Mammary epithelial cell (primary cell): ENCODE measurements around the gene NAGS.

Experiments used
- EZH2 ChIP-seq: IDR thresholded peaks from 2 replicates; pipeline ENCODE4 v1.6.1; 2012; ENCODE audit warnings: low read length, inconsistent platforms, borderline replicate concordance
- TF ChIP-seq, protein P1 (sequence below), 2 donors: IDR thresholded peaks in 1 of 2; conservative IDR thresholded peaks in 1 of 2; 2 replicates each; pipeline ENCODE4 v1.5.1; 2011 to 2012; ENCODE audit warnings: inconsistent platforms in 2 of 2, low read length in 2 of 2, mild to moderate bottlenecking in 2 of 2, control low read depth in 1 of 2, low read depth in 1 of 2; ENCODE audit not compliant: insufficient read depth in 1 of 2; ENCODE audit errors: extremely low read depth in 1 of 2

DNA sequence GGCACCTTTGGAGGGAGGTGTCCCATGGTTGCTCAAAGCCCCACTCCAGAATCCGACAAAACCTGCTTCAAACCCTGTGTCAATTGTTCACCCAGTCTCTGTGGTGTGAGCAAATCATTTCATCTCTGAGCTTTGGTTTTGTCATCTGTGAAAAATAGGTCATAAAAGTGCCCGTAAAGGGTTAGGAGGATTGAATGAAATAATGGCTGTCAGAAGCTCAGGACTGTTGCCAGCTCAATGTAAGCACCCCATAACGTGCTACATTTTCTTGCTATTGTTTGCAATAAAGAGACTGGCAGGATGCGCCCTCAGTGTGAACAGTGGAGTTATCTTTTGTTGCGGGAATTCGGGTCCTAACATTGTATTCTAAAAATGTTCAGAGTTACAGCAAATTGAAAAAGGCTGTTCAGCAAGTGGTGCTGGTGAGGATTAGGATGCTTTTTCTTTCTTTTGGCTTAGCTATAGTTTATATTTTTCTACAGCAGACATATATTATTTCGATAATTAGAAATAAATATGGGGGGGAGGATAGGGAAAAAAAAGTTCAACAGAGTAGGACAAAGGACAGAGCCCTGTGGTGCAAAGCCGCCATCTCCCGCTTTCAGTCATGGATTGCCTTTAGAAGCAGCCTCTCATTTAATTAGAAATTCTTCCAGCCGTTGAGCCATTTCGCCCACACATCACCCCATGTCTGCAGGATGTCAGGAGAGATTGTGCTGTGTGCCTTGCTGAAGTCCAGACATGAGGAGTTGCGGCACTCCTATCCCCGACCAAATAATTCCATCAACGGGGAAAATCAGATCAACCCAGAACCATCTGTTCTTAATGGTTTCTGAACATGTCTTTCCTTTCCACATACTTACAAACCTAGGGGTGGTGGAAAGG lies 29.8 kb upstream of the NAGS start:
- TF ChIP-seq, protein P1, sequence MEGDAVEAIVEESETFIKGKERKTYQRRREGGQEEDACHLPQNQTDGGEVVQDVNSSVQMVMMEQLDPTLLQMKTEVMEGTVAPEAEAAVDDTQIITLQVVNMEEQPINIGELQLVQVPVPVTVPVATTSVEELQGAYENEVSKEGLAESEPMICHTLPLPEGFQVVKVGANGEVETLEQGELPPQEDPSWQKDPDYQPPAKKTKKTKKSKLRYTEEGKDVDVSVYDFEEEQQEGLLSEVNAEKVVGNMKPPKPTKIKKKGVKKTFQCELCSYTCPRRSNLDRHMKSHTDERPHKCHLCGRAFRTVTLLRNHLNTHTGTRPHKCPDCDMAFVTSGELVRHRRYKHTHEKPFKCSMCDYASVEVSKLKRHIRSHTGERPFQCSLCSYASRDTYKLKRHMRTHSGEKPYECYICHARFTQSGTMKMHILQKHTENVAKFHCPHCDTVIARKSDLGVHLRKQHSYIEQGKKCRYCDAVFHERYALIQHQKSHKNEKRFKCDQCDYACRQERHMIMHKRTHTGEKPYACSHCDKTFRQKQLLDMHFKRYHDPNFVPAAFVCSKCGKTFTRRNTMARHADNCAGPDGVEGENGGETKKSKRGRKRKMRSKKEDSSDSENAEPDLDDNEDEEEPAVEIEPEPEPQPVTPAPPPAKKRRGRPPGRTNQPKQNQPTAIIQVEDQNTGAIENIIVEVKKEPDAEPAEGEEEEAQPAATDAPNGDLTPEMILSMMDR (conservative IDR thresholded peaks at IDR 0.05 in 1 of 2, IDR thresholded peaks at IDR 0.05 in 1 of 2; ENCODE audit: extremely low read depth in 1 of 2, insufficient read depth in 1 of 2, low read depth in 1 of 2, low read length in 2 of 2): no peak
- no peak for TF ChIP-seq EZH2
